ENCODE measurements around the gene BICRA. TPM values are rescaled to one million over a fixed set of nuclear protein-coding genes. Genes with fewer than 3 reads are reported as not detected.

The BICRA gene
- total and polyA plus RNA-seq, 2 of the 4 experiments (the other 2 are of a cell fraction): 1.8 to 3.5 TPM

GRCh38 chr19:47582320-47582909 is 26.5 kb upstream of the BICRA start:
- H3K27ac ChIP-seq (ENCODE audit: insufficient read depth, low read length): peak overlapping the region; percentile 91; the same call in 1 of the 2 replicates
- H2BK120ac ChIP-seq (ENCODE audit: low read depth, low read length): peak overlapping the region; percentile 68
- no peak for TF ChIP-seq RAD21 (IDR thresholded peaks at IDR 0.05; ENCODE audit: low read length)
- no peak for TF ChIP-seq POLR2A (IDR thresholded peaks at IDR 0.05; ENCODE audit: low read depth, low read length)
- TF ChIP-seq, protein P1, sequence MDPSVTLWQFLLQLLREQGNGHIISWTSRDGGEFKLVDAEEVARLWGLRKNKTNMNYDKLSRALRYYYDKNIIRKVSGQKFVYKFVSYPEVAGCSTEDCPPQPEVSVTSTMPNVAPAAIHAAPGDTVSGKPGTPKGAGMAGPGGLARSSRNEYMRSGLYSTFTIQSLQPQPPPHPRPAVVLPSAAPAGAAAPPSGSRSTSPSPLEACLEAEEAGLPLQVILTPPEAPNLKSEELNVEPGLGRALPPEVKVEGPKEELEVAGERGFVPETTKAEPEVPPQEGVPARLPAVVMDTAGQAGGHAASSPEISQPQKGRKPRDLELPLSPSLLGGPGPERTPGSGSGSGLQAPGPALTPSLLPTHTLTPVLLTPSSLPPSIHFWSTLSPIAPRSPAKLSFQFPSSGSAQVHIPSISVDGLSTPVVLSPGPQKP (IDR thresholded peaks at IDR 0.05; ENCODE audit: borderline replicate concordance, low read depth, low read length): no peak
- TF ChIP-seq CHD1 (IDR thresholded peaks at IDR 0.05; ENCODE audit: low read depth, low read length): no peak
- no peak for TF ChIP-seq RCOR1 (IDR thresholded peaks at IDR 0.05; ENCODE audit: insufficient replicate concordance, low read length)
- TF ChIP-seq NFE2L2 (IDR thresholded peaks at IDR 0.05; ENCODE audit: low read depth, low read length): no peak
- TF ChIP-seq RFX5 (IDR thresholded peaks at IDR 0.05; ENCODE audit: low read depth, low read length): no peak
- no peak for TF ChIP-seq MAZ (IDR thresholded peaks at IDR 0.05; ENCODE audit: borderline replicate concordance, low read depth, low read length)
- TF ChIP-seq FOS (IDR thresholded peaks at IDR 0.05; ENCODE audit: low read depth, low read length): no peak
- TF ChIP-seq USF2 (IDR thresholded peaks at IDR 0.05; ENCODE audit: low read depth, low read length): no peak
- TF ChIP-seq, protein P2, sequence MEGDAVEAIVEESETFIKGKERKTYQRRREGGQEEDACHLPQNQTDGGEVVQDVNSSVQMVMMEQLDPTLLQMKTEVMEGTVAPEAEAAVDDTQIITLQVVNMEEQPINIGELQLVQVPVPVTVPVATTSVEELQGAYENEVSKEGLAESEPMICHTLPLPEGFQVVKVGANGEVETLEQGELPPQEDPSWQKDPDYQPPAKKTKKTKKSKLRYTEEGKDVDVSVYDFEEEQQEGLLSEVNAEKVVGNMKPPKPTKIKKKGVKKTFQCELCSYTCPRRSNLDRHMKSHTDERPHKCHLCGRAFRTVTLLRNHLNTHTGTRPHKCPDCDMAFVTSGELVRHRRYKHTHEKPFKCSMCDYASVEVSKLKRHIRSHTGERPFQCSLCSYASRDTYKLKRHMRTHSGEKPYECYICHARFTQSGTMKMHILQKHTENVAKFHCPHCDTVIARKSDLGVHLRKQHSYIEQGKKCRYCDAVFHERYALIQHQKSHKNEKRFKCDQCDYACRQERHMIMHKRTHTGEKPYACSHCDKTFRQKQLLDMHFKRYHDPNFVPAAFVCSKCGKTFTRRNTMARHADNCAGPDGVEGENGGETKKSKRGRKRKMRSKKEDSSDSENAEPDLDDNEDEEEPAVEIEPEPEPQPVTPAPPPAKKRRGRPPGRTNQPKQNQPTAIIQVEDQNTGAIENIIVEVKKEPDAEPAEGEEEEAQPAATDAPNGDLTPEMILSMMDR (conservative IDR thresholded peaks at IDR 0.05; ENCODE audit: low read depth, low read length): no peak
- peak; percentile 98 for TF ChIP-seq BHLHE40 (IDR thresholded peaks at IDR 0.05; ENCODE audit: low read depth, low read length)
- TF ChIP-seq MAFK (IDR thresholded peaks at IDR 0.05; ENCODE audit: low read depth, low read length): 0 out of 2 replicates have a peak, but pooled peaks have one; percentile 26
- TF ChIP-seq SMC3 (IDR thresholded peaks at IDR 0.05; ENCODE audit: low read depth, low read length): no peak
- TF ChIP-seq CEBPB (IDR thresholded peaks at IDR 0.05; ENCODE audit: low read depth, low read length): no peak
- H3K4ac ChIP-seq (ENCODE audit: low read depth, low read length): peak overlapping the region; percentile 61
- peak overlapping the region in 1 of 2 experiments; percentile 81; a peak in 3 of 4 replicates for H4K8ac ChIP-seq (ENCODE audit: low read depth in 2 of 2, low read length in 2 of 2)
- H3K9ac ChIP-seq (ENCODE audit: low read depth, low read length): peak overlapping the region; percentile 13
- dilution Hi-C loops (cut with HindIII; ENCODE audit: low sequenced_read_pairs, unreplicated experiment) (no loop called here), in situ Hi-C loops (cut with MboI; ENCODE audit: low sequenced_read_pairs) (no loop called here), intact Hi-C loops (cut with micrococcal nuclease) (no loop called here)
- H3K9me1 ChIP-seq (ENCODE audit: insufficient read depth, low read length): peaks cover 11% of the 10 kb centered on the region
- no peaks in the 10 kb centered on the region for H3K27me3 ChIP-seq (ENCODE audit: control insufficient read depth, insufficient read depth, low read length)
- H2BK15ac ChIP-seq (ENCODE audit: low read depth, low read length): 0 out of 3 replicates have a peak overlapping the region, but pooled peaks have one; percentile 18
- no peaks in the 10 kb centered on the region for H4K20me1 ChIP-seq (ENCODE audit: insufficient read depth, low read length)
- peak overlapping the region; percentile 6; the same call in 1 of the 2 replicates for H2BK20ac ChIP-seq (ENCODE audit: low read depth, low read length)
- ChIA-PET POLR2A (ENCODE audit: unreplicated experiment) (no interaction called here), CTCF (no interaction called here)
- H2AFZ ChIP-seq (replicated peaks; ENCODE audit: low read length, poor library complexity): peak overlapping the region; percentile 74
- no peak overlapping the region for H3K23ac ChIP-seq (ENCODE audit: low read depth, low read length)
- peak overlapping the region; percentile 82; the same call in 1 of the 2 replicates for H2AK5ac ChIP-seq (ENCODE audit: low read depth, low read length)
- no peaks in the 10 kb centered on the region for H3K36me3 ChIP-seq (ENCODE audit: control insufficient read depth, insufficient read depth, low read length)
- H2BK5ac ChIP-seq (ENCODE audit: low read depth, low read length, poor library complexity, severe bottlenecking): peak overlapping the region; percentile 70
- H3K79me1 ChIP-seq (ENCODE audit: low read depth in 1 of 2, low read length in 2 of 2): no peaks in the 10 kb centered on the region; a peak in 1 of 4 replicates
- peak; percentile 91 for ATAC-seq (ENCODE audit: low read depth)
- WGBS, 2 experiments (ENCODE audit: extremely low coverage in 2 of 2, insufficient read length in 1 of 2): no CpG with 5 or more reads among the region's 6 CpGs
- H3K14ac ChIP-seq (replicated peaks; ENCODE audit: low read depth, low read length): no peak overlapping the region
- peaks cover 9% of the 10 kb centered on the region for H3K9me3 ChIP-seq (ENCODE audit: control insufficient read depth, insufficient read depth, low read length)
- no TSS peak for BruUV-seq (replicated peaks)
- H3K18ac ChIP-seq (ENCODE audit: low read depth, low read length): peak overlapping the region; percentile 78
- peak overlapping the region; percentile 12; the same call in 1 of the 2 replicates for H3K56ac ChIP-seq (ENCODE audit: extremely low read depth, insufficient read depth, low read length)
- H3K4me2 ChIP-seq (ENCODE audit: low read depth, low read length): peak overlapping the region; percentile 56
- H3K4me1 ChIP-seq (ENCODE audit: control insufficient read depth, insufficient read depth, low read length): peaks cover 7% of the 10 kb centered on the region; the same call in 1 of the 2 replicates
- peak overlapping the region; percentile 30; the same call in 1 of the 2 replicates for H3K4me3 ChIP-seq (ENCODE audit: insufficient read depth, low read depth, low read length)
- DNase-seq: peak; percentile 85
- no peak overlapping the region for H2AK9ac ChIP-seq (replicated peaks; ENCODE audit: low read depth, low read length, poor library complexity)
- peak overlapping the region; percentile 88; the same call in 1 of the 2 replicates for H4K91ac ChIP-seq (ENCODE audit: insufficient read depth, low read depth, low read length)
- no peak overlapping the region; the same call in 1 of the 2 replicates for H4K5ac ChIP-seq (ENCODE audit: low read depth, low read length)
